ENCODE measurements around the gene DBN1. TPM values are rescaled to one million over a fixed set of nuclear protein-coding genes. Genes with fewer than 3 reads are reported as not detected.

DBN1 gene
- total and polyA plus RNA-seq, 2 of the 8 experiments (the other 6 are each of a cell fraction or from before 2014, with no cell fraction given) = 168 to 333 TPM

DNA sequence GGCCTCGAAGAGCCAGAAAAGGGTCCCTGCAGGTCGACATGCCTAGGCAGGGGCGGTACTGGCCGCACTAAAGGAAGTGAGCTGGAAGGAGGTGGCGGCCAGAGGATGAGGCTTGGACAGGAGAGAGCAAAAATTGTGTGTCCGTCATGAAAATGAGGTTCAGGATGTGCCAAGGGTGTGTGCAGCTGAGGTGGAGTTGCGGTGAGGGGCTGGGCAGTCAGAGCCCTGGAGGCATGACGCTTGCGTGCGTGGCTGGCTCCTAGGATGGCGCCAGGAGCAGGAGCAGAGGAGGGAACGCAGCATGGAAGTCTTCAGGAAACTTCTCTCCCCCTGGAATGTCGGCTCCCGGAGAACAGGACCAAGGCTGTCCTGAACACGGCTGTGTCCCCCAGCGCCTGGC, 29.5 kb upstream of the DBN1 start:
- H4K20me1 ChIP-seq (replicated peaks in 1 of 2; ENCODE audit: control insufficient read depth in 1 of 2, insufficient read depth in 2 of 2, low read length in 2 of 2) = no peaks in the 10 kb centered on the region
- no peak overlapping the region for H3K18ac ChIP-seq (ENCODE audit: extremely low read depth, low read length)
- H3K4me2 ChIP-seq (ENCODE audit: insufficient read depth in 1 of 2, low read depth in 2 of 2, low read length in 2 of 2) = no peak overlapping the region
- no peak overlapping the region for H3K23ac ChIP-seq (ENCODE audit: insufficient read length)
- H3K56ac ChIP-seq (replicated peaks; ENCODE audit: insufficient read length, low read depth, low read length) = no peak overlapping the region
- WGBS, 2 experiments (ENCODE audit: extremely low coverage in 1 of 2, insufficient coverage in 1 of 2, insufficient read length in 1 of 2, insufficient replicate concordance in 2 of 2, low coverage in 1 of 2, low lambda C conversion rate in 2 of 2, missing lambda C conversion rate in 1 of 2) = 83% methylated on average over 16 of the region's 16 CpGs; no CpG with 5 or more reads in 1 of the 2 experiments
- H2BK20ac ChIP-seq (ENCODE audit: low read length) = 0 out of 2 replicates have a peak overlapping the region, but pooled peaks have one; percentile 72
- no peak overlapping the region for H2BK5ac ChIP-seq (ENCODE audit: low read depth, low read length)
- H3K9me3 ChIP-seq (ENCODE audit: insufficient read depth in 2 of 2, low read depth in 1 of 2, low read length in 1 of 2) = no peaks in the 10 kb centered on the region
- TF ChIP-seq SIRT6 (IDR thresholded peaks at IDR 0.05; ENCODE audit: low read length) (no peak), EZH2 (IDR thresholded peaks at IDR 0.05; ENCODE audit: low read depth, low read length, severe bottlenecking) (no peak), FOSL1 (IDR thresholded peaks at IDR 0.05; ENCODE audit: insufficient read depth, low read depth, low read length) (no peak), TCF12 (IDR thresholded peaks at IDR 0.05; ENCODE audit: low read depth, low read length) (no peak), CREB1 (IDR thresholded peaks at IDR 0.05) (no peak), RBBP5 (IDR thresholded peaks at IDR 0.05; ENCODE audit: borderline replicate concordance, low read depth, low read length) (no peak)
- H2BK12ac ChIP-seq (ENCODE audit: low read depth, low read length) = no peak overlapping the region
- H3K36me3 ChIP-seq (ENCODE audit: control insufficient read depth in 2 of 4, insufficient read depth in 4 of 4, low read length in 3 of 4) = peaks cover 0 to 8% (median 0%) of the 10 kb centered on the region in 4 experiments; a peak in 1 of 8 replicates
- no peak overlapping the region for H4K91ac ChIP-seq (replicated peaks; ENCODE audit: insufficient read length, low read length)
- H2BK15ac ChIP-seq (ENCODE audit: low read length) = no peak overlapping the region
- ChIA-PET POLR2A (ENCODE audit: partially characterized antibody) (interaction anchor here (1.2 to 67.5 kb wide), 7 partner anchors 12 to 101 kb away, joined by 3 to 3349 read pairs (median 7); partner anchors contain the start of genes DBN1, DDX41, DOK3 and PDLIM7), CTCF (ENCODE audit: partially characterized antibody) (interaction anchor here (0.8 to 20.8 kb wide), 15 partner anchors 7 to 193 kb away, joined by 3 to 306 read pairs (median 5); partner anchors contain the start of genes DBN1 and DOK3)
- H3K9ac ChIP-seq (replicated peaks in 1 of 4; ENCODE audit: extremely low read depth in 1 of 4, low read depth in 3 of 4, low read length in 3 of 4) = no peak overlapping the region
- no peak overlapping the region for H3K4me3 ChIP-seq (ENCODE audit: extremely low read depth in 1 of 4, insufficient read depth in 2 of 4, low read depth in 3 of 4, low read length in 4 of 4)
- H3K23me2 ChIP-seq (ENCODE audit: low read depth, low read length) = peaks cover 6% of the 10 kb centered on the region
- H4K8ac ChIP-seq (ENCODE audit: extremely low read depth, insufficient read depth, low read length) = no peak overlapping the region
- peaks cover 0 to 9% (median 6%) of the 10 kb centered on the region in 4 experiments; a peak in 5 of 7 replicates for H3K4me1 ChIP-seq (replicated peaks in 1 of 4; ENCODE audit: control insufficient read depth in 3 of 4, insufficient read depth in 4 of 4, low read length in 3 of 4)
- H3K4ac ChIP-seq (replicated peaks; ENCODE audit: insufficient read length, low read depth, low read length) = no peak overlapping the region
- H3K14ac ChIP-seq (ENCODE audit: insufficient read length) = no peak overlapping the region
- no peak for FAIRE-seq
- H2AFZ ChIP-seq (ENCODE audit: low read length) = no peak overlapping the region
- H2AK5ac ChIP-seq (ENCODE audit: low read depth, low read length) = 0 out of 2 replicates have a peak overlapping the region, but pooled peaks have one; percentile 28
- no peak overlapping the region for H4K5ac ChIP-seq (ENCODE audit: insufficient read length, low read depth, low read length)
- H3K27me3 ChIP-seq (replicated peaks in 1 of 4; ENCODE audit: control insufficient read depth in 3 of 4, extremely low read depth in 1 of 4, insufficient read depth in 3 of 4, low read length in 3 of 4) = peaks cover 2 to 12% (median 11%) of the 10 kb centered on the region in 4 experiments; a peak in 6 of 7 replicates
- no peak for DNase-seq (ENCODE audit: low read depth in 1 of 2, low spot score in 2 of 2)
- H3K79me2 ChIP-seq (ENCODE audit: control insufficient read depth in 1 of 2, insufficient read depth in 2 of 2, low read length in 2 of 2) = no peaks in the 10 kb centered on the region
- no peak overlapping the region for H2BK120ac ChIP-seq (replicated peaks; ENCODE audit: low read depth, low read length)
- H3K79me1 ChIP-seq (ENCODE audit: low read depth, low read length) = no peaks in the 10 kb centered on the region
- H3K27ac ChIP-seq (ENCODE audit: low read depth, low read length) = no peak overlapping the region
